ENCODE measurements around the gene ANO2. TPM values are rescaled to one million over a fixed set of nuclear protein-coding genes. Genes with fewer than 3 reads are reported as not detected.

Gene ANO2
- total and polyA plus RNA-seq, 2 experiments from 2014 or later: 2.3 to 4.6 TPM

DNA sequence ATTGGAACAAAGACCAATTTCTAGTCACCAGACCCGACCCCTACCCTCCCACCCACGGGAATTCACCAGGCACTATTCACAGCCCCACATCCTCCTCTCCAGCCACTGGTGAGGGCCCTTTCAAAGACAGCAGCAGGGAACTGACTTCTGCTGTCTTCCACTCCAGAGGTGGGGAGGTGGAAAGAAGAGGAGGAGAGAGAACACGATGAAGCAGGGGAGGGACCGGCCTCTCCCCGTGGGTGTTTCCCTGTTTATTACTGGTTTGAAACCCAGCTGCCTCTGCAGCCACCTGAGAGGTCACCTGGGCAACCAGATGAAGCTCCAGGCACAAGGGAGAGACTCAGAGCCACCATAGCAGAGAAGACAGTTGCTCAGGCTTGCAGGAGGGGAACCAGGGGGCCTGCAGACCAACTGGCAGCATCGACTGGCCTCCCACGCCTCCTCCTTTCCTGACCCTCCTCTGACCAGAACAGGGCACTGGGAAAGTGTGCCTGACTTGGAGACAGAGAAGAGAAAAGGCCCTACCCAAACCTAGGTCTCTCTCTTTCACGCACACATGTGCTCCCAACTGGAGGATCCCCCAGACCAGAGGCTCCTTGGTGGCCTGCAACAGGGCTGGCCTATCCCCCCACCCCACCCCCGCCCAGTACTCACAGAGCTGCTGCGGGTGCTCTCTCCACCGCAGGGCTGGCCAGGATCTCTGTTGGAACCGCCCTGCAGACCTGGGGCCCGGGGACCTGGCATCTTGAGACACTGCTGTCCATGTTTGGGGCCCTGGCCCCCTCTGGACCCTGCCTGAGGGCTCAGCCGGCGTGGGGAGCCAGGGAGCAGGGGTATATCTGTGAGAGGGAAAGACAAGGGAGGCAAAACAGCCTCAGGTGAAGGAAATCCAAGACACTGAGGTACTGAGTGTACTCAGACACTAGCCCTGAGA lies 22.8 kb downstream of the ANO2 start:
- Histone ChIP-seq H3F3A (replicated peaks; ENCODE audit: low read depth) (no peaks in the 10 kb centered on the region), H3K27me3 (ENCODE audit: insufficient read depth) (no peaks in the 10 kb centered on the region), H4K20me1 (replicated peaks; ENCODE audit: insufficient read depth) (no peaks in the 10 kb centered on the region), H3K4me1 (ENCODE audit: insufficient read depth) (no peaks in the 10 kb centered on the region), H3K36me3 (ENCODE audit: insufficient read depth) (no peaks in the 10 kb centered on the region), H3K4me3 (no peak overlapping the region), H3K27ac (ENCODE audit: low read depth) (no peak overlapping the region), H3K4me2 (no peak overlapping the region), H3K9me2 (ENCODE audit: insufficient read depth) (peaks cover 3% of the 10 kb centered on the region; the same call in 1 of the 2 replicates), H3K79me2 (replicated peaks; ENCODE audit: insufficient read depth) (no peaks in the 10 kb centered on the region), H2AFZ (no peak overlapping the region)
- no peaks in the 10 kb centered on the region for H3K9me3 Mint-ChIP-seq
- H3K27ac Mint-ChIP-seq: no peak overlapping the region
- peaks cover 7% of the 10 kb centered on the region; the same call in 2 of the 3 replicates for H3K36me3 Mint-ChIP-seq (ENCODE audit: low read depth)
- H3K4me3 Mint-ChIP-seq: no peak overlapping the region
- no peak for TF ChIP-seq JUNB (IDR thresholded peaks at IDR 0.05; ENCODE audit: unreplicated experiment)
- no peak for TF ChIP-seq ZNF331 (CRISPR knock-in tag; IDR thresholded peaks at IDR 0.05; ENCODE audit: low read depth)
- no peak for TF ChIP-seq POLR2AphosphoS5 (IDR thresholded peaks at IDR 0.05; ENCODE audit: low read depth)
- TF ChIP-seq STAT1 (IDR thresholded peaks at IDR 0.05; ENCODE audit: unreplicated experiment): no peak
- TF ChIP-seq CREB1 (CRISPR knock-in tag; IDR thresholded peaks at IDR 0.05; ENCODE audit: low read depth): no peak
- no peak for TF ChIP-seq EZH2 (IDR thresholded peaks at IDR 0.05; ENCODE audit: low read depth, unreplicated experiment)
- TF ChIP-seq, protein P1, sequence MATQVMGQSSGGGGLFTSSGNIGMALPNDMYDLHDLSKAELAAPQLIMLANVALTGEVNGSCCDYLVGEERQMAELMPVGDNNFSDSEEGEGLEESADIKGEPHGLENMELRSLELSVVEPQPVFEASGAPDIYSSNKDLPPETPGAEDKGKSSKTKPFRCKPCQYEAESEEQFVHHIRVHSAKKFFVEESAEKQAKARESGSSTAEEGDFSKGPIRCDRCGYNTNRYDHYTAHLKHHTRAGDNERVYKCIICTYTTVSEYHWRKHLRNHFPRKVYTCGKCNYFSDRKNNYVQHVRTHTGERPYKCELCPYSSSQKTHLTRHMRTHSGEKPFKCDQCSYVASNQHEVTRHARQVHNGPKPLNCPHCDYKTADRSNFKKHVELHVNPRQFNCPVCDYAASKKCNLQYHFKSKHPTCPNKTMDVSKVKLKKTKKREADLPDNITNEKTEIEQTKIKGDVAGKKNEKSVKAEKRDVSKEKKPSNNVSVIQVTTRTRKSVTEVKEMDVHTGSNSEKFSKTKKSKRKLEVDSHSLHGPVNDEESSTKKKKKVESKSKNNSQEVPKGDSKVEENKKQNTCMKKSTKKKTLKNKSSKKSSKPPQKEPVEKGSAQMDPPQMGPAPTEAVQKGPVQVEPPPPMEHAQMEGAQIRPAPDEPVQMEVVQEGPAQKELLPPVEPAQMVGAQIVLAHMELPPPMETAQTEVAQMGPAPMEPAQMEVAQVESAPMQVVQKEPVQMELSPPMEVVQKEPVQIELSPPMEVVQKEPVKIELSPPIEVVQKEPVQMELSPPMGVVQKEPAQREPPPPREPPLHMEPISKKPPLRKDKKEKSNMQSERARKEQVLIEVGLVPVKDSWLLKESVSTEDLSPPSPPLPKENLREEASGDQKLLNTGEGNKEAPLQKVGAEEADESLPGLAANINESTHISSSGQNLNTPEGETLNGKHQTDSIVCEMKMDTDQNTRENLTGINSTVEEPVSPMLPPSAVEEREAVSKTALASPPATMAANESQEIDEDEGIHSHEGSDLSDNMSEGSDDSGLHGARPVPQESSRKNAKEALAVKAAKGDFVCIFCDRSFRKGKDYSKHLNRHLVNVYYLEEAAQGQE (IDR thresholded peaks at IDR 0.05; ENCODE audit: unreplicated experiment): no peak
- TF ChIP-seq, protein P2, sequence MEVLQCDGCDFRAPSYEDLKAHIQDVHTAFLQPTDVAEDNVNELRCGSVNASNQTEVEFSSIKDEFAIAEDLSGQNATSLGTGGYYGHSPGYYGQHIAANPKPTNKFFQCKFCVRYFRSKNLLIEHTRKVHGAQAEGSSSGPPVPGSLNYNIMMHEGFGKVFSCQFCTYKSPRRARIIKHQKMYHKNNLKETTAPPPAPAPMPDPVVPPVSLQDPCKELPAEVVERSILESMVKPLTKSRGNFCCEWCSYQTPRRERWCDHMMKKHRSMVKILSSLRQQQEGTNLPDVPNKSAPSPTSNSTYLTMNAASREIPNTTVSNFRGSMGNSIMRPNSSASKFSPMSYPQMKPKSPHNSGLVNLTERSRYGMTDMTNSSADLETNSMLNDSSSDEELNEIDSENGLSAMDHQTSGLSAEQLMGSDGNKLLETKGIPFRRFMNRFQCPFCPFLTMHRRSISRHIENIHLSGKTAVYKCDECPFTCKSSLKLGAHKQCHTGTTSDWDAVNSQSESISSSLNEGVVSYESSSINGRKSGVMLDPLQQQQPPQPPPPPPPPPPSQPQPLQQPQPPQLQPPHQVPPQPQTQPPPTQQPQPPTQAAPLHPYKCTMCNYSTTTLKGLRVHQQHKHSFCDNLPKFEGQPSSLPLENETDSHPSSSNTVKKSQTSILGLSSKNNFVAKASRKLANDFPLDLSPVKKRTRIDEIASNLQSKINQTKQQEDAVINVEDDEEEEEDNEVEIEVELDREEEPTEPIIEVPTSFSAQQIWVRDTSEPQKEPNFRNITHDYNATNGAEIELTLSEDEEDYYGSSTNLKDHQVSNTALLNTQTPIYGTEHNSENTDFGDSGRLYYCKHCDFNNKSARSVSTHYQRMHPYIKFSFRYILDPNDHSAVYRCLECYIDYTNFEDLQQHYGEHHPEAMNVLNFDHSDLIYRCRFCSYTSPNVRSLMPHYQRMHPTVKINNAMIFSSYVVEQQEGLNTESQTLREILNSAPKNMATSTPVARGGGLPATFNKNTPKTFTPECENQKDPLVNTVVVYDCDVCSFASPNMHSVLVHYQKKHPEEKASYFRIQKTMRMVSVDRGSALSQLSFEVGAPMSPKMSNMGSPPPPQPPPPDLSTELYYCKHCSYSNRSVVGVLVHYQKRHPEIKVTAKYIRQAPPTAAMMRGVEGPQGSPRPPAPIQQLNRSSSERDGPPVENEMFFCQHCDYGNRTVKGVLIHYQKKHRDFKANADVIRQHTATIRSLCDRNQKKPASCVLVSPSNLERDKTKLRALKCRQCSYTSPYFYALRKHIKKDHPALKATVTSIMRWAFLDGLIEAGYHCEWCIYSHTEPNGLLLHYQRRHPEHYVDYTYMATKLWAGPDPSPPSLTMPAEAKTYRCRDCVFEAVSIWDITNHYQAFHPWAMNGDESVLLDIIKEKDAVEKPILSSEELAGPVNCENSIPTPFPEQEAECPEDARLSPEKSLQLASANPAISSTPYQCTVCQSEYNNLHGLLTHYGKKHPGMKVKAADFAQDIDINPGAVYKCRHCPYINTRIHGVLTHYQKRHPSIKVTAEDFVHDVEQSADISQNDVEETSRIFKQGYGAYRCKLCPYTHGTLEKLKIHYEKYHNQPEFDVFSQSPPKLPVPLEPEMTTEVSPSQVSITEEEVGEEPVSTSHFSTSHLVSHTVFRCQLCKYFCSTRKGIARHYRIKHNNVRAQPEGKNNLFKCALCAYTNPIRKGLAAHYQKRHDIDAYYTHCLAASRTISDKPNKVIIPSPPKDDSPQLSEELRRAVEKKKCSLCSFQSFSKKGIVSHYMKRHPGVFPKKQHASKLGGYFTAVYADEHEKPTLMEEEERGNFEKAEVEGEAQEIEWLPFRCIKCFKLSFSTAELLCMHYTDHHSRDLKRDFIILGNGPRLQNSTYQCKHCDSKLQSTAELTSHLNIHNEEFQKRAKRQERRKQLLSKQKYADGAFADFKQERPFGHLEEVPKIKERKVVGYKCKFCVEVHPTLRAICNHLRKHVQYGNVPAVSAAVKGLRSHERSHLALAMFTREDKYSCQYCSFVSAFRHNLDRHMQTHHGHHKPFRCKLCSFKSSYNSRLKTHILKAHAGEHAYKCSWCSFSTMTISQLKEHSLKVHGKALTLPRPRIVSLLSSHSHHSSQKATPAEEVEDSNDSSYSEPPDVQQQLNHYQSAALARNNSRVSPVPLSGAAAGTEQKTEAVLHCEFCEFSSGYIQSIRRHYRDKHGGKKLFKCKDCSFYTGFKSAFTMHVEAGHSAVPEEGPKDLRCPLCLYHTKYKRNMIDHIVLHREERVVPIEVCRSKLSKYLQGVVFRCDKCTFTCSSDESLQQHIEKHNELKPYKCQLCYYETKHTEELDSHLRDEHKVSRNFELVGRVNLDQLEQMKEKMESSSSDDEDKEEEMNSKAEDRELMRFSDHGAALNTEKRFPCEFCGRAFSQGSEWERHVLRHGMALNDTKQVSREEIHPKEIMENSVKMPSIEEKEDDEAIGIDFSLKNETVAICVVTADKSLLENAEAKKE (CRISPR knock-in tag; IDR thresholded peaks at IDR 0.05): no peak
- TF ChIP-seq, protein P3, sequence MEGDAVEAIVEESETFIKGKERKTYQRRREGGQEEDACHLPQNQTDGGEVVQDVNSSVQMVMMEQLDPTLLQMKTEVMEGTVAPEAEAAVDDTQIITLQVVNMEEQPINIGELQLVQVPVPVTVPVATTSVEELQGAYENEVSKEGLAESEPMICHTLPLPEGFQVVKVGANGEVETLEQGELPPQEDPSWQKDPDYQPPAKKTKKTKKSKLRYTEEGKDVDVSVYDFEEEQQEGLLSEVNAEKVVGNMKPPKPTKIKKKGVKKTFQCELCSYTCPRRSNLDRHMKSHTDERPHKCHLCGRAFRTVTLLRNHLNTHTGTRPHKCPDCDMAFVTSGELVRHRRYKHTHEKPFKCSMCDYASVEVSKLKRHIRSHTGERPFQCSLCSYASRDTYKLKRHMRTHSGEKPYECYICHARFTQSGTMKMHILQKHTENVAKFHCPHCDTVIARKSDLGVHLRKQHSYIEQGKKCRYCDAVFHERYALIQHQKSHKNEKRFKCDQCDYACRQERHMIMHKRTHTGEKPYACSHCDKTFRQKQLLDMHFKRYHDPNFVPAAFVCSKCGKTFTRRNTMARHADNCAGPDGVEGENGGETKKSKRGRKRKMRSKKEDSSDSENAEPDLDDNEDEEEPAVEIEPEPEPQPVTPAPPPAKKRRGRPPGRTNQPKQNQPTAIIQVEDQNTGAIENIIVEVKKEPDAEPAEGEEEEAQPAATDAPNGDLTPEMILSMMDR (conservative IDR thresholded peaks at IDR 0.05; ENCODE audit: low read depth in 2 of 2): no peak
- TF ChIP-seq, protein P4, sequence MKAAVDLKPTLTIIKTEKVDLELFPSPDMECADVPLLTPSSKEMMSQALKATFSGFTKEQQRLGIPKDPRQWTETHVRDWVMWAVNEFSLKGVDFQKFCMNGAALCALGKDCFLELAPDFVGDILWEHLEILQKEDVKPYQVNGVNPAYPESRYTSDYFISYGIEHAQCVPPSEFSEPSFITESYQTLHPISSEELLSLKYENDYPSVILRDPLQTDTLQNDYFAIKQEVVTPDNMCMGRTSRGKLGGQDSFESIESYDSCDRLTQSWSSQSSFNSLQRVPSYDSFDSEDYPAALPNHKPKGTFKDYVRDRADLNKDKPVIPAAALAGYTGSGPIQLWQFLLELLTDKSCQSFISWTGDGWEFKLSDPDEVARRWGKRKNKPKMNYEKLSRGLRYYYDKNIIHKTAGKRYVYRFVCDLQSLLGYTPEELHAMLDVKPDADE (IDR thresholded peaks at IDR 0.05): no peak
- no peak for TF ChIP-seq NANOG (IDR thresholded peaks at IDR 0.05; ENCODE audit: borderline replicate concordance)
- no peak for TF ChIP-seq EZH2phosphoT487 (IDR thresholded peaks at IDR 0.05; ENCODE audit: unreplicated experiment)
- TF ChIP-seq ZNF114 (CRISPR knock-in tag; IDR thresholded peaks at IDR 0.05): no peak
- DNase-seq (ENCODE audit: low spot score) (no peak), ATAC-seq (no peak)
- H3K4me1 Mint-ChIP-seq: peaks cover 8% of the 10 kb centered on the region
- H3K27me3 Mint-ChIP-seq (ENCODE audit: insufficient read depth, low read depth, poor library complexity): peaks cover 6% of the 10 kb centered on the region

Data from GM23338 (cell line).